HepG2 (cell line): ENCODE results near the gene TPX2. TPM values are rescaled to one million over a fixed set of nuclear protein-coding genes. Genes with fewer than 3 reads are reported as not detected.

Experiments
- AGO1 ChIP-seq: fragments of 200-400 bp; formaldehyde crosslinking; IDR thresholded peaks from 2 replicates; pipeline ENCODE4 v1.6.1; 2017; ENCODE audit warnings: mild to moderate bottlenecking, low read depth, low read length, moderate library complexity; ENCODE audit not compliant: poor library complexity, severe bottlenecking
- ATF7-NPFF ChIP-seq: sonication (generic); formaldehyde crosslinking; IDR thresholded peaks from 2 replicates; pipeline ENCODE4 v1.8.1; 2023; ENCODE audit warnings: mild to moderate bottlenecking, low read depth, missing genetic modification reagents, moderate library complexity
- BORCS8-MEF2B ChIP-seq: sonication (generic); formaldehyde crosslinking; IDR thresholded peaks from 2 replicates; pipeline ENCODE4 v1.8.0; 2022; ENCODE audit warnings: mild to moderate bottlenecking, missing genetic modification reagents
- CTCF ChIP-seq: sonication (generic); formaldehyde crosslinking; IDR thresholded peaks from 2 replicates; pipeline ENCODE4 v1.5.0; 2020; ENCODE audit warnings: mild to moderate bottlenecking, missing genetic modification reagents, moderate library complexity
- FOXO1 ChIP-seq: sonication (generic); formaldehyde crosslinking; IDR thresholded peaks from 2 replicates; pipeline ENCODE4 v1.4.0; 2020; ENCODE audit warnings: missing genetic modification reagents
- HNF4A ChIP-seq: sonication (generic); formaldehyde crosslinking; IDR thresholded peaks from 2 replicates; pipeline ENCODE4 v1.4.0; 2020; ENCODE audit warnings: missing genetic modification reagents
- HOXD1 ChIP-seq: sonication (generic); formaldehyde crosslinking; IDR thresholded peaks from 2 replicates; pipeline ENCODE4 v1.5.0; 2020; ENCODE audit warnings: missing genetic modification reagents
- MBNL3 ChIP-seq: fragments of 250-450 bp; sonication (Bioruptor Pico); conservative IDR thresholded peaks from 2 replicates; pipeline ENCODE4 v1.8.0; 2022; ENCODE audit warnings: mild to moderate bottlenecking, inconsistent platforms
- NBN ChIP-seq: fragments of 450-650 bp; conservative IDR thresholded peaks from 2 replicates; pipeline ENCODE4 v1.6.1; 2017
- NR3C1 ChIP-seq: sonication (generic); formaldehyde crosslinking; IDR thresholded peaks from 2 replicates; pipeline ENCODE4 v1.4.0; 2020; ENCODE audit warnings: missing genetic modification reagents
- RAD21 ChIP-seq: fragments of 450-650 bp; formaldehyde crosslinking; IDR thresholded peaks from 2 replicates; pipeline ENCODE4 v1.5.0; 2020; ENCODE audit warnings: mild to moderate bottlenecking
- RAD51 ChIP-seq: fragments of 450-650 bp; IDR thresholded peaks from 2 replicates; pipeline ENCODE4 v1.6.1; 2016; ENCODE audit warnings: borderline replicate concordance
- SOX13 ChIP-seq, 3 experiments: fragments of 450-650 bp in 1 of 3; sonication (generic) in 1 of 3; formaldehyde crosslinking in 1 of 3; IDR thresholded peaks in 2 of 3; conservative IDR thresholded peaks in 1 of 3; 2 replicates each; pipeline versions ENCODE4 v1.5.0 to v1.6.1; 2016 to 2020; ENCODE audit warnings: antibody characterized with exemption in 1 of 3, mild to moderate bottlenecking in 1 of 3, missing compliant biosample characterization in 1 of 3, missing genetic modification reagents in 1 of 3, moderate library complexity in 1 of 3
- TAF15 ChIP-seq: fragments of 200-400 bp; formaldehyde crosslinking; IDR thresholded peaks from one replicate; pipeline ENCODE4 v1.6.1; 2018; ENCODE audit warnings: mild to moderate bottlenecking, low read depth, low read length; ENCODE audit not compliant: poor library complexity, severe bottlenecking
- USF2 ChIP-seq, 2 experiments: sonication (generic) in 1 of 2; formaldehyde crosslinking in 1 of 2; IDR thresholded peaks; 2 replicates each; pipeline versions ENCODE4 v1.5.1 to v1.6.1; 2011 to 2020; ENCODE audit warnings: borderline replicate concordance in 1 of 2, low read depth in 1 of 2, low read length in 1 of 2, mild to moderate bottlenecking in 1 of 2, missing genetic modification reagents in 1 of 2, moderate library complexity in 1 of 2
- ZNF10 ChIP-seq: sonication (generic); formaldehyde crosslinking; IDR thresholded peaks from 2 replicates; pipeline ENCODE4 v1.4.0; 2020; ENCODE audit warnings: mild to moderate bottlenecking, low read depth, missing genetic modification reagents, borderline replicate concordance
- ZNF251 ChIP-seq: sonication (generic); formaldehyde crosslinking; IDR thresholded peaks from 2 replicates; pipeline ENCODE4 v1.9.0; 2021; ENCODE audit warnings: mild to moderate bottlenecking, missing genetic modification reagents
- ZNF501 ChIP-seq: sonication (generic); formaldehyde crosslinking; IDR thresholded peaks from 2 replicates; pipeline ENCODE4 v1.5.1; 2020; ENCODE audit warnings: mild to moderate bottlenecking, moderate library complexity, missing genetic modification reagents
- polyA plus RNA-seq, 8 experiments: library from polyadenylated mRNA; depleted of rRNA in 3 of 8; stranded (reverse) in 7 of 8; unstranded in 1 of 8; fragments of >200 nt; fragmentation: Illumina TruSeq in 4 of 8; extraction: Trizol in 4 of 8; gene quantifications; 2 replicates each; pipeline versions ENCODE4 v1.2.1 to v1.2.3, GENCODE V29; 2011 to 2016; ENCODE audit warnings: low read depth in 4 of 8, missing spikeins in 1 of 8, mixed read lengths in 1 of 8; ENCODE audit not compliant: insufficient read depth in 1 of 8
- total RNA-seq, 5 experiments: library from RNA; depleted of rRNA; stranded (reverse); fragments of >200 nt; fragmentation: Illumina TruSeq; extraction: Trizol; gene quantifications; 2 replicates each; pipeline ENCODE4 v1.2.3, GENCODE V29; 2016; ENCODE audit warnings: low read depth in 1 of 5
- TF ChIP-seq, protein P1 (sequence below): sonication (generic); formaldehyde crosslinking; IDR thresholded peaks from 2 replicates; pipeline ENCODE4 v1.4.0; 2020; ENCODE audit warnings: missing genetic modification reagents, borderline replicate concordance

The TPX2 gene
- total and polyA plus RNA-seq, 2 of the 13 experiments (the other 11 are each of a cell fraction or from before 2014, with no cell fraction given) = 34.3 to 124 TPM

GRCh38 chr20:31719644-31720485 is 19.2 kb upstream of the TPX2 start (continued):
- TF ChIP-seq, protein P1, sequence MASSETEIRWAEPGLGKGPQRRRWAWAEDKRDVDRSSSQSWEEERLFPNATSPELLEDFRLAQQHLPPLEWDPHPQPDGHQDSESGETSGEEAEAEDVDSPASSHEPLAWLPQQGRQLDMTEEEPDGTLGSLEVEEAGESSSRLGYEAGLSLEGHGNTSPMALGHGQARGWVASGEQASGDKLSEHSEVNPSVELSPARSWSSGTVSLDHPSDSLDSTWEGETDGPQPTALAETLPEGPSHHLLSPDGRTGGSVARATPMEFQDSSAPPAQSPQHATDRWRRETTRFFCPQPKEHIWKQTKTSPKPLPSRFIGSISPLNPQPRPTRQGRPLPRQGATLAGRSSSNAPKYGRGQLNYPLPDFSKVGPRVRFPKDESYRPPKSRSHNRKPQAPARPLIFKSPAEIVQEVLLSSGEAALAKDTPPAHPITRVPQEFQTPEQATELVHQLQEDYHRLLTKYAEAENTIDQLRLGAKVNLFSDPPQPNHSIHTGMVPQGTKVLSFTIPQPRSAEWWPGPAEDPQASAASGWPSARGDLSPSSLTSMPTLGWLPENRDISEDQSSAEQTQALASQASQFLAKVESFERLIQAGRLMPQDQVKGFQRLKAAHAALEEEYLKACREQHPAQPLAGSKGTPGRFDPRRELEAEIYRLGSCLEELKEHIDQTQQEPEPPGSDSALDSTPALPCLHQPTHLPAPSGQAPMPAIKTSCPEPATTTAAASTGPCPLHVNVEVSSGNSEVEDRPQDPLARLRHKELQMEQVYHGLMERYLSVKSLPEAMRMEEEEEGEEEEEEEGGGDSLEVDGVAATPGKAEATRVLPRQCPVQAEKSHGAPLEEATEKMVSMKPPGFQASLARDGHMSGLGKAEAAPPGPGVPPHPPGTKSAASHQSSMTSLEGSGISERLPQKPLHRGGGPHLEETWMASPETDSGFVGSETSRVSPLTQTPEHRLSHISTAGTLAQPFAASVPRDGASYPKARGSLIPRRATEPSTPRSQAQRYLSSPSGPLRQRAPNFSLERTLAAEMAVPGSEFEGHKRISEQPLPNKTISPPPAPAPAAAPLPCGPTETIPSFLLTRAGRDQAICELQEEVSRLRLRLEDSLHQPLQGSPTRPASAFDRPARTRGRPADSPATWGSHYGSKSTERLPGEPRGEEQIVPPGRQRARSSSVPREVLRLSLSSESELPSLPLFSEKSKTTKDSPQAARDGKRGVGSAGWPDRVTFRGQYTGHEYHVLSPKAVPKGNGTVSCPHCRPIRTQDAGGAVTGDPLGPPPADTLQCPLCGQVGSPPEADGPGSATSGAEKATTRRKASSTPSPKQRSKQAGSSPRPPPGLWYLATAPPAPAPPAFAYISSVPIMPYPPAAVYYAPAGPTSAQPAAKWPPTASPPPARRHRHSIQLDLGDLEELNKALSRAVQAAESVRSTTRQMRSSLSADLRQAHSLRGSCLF = peak; percentile 83; the same call in 1 of the 2 replicates
- TF ChIP-seq HNF4A (CRISPR knock-in tag) (peak; percentile 88), ZNF251 (peak; percentile 72; the same call in 1 of the 2 replicates), BORCS8-MEF2B (0 out of 2 replicates have a peak, but pooled peaks have one; percentile 45), ZNF10 (CRISPR knock-in tag) (no peak), USF2 (IDR thresholded peaks at IDR 0.05; ENCODE audit: low read depth, low read length) (no peak), USF2 (CRISPR knock-in tag; IDR thresholded peaks at IDR 0.05; ENCODE audit: borderline replicate concordance) (no peak; the same call in 1 of the 2 replicates), ZNF501 (CRISPR knock-in tag) (no peak), MBNL3 (no peak), SOX13 (IDR thresholded peaks at IDR 0.05) (peak; percentile 72), SOX13 (CRISPR knock-in tag; conservative IDR thresholded peaks at IDR 0.05 in 1 of 2, IDR thresholded peaks at IDR 0.05 in 1 of 2) (peak; percentile 47 to 96; a peak in 3 of 4 replicates), AGO1 (no peak), HOXD1 (CRISPR knock-in tag) (peak; percentile 86), CTCF (CRISPR knock-in tag) (0 out of 2 replicates have a peak, but pooled peaks have one; percentile 19), ATF7-NPFF (CRISPR knock-in tag) (0 out of 2 replicates have a peak, but pooled peaks have one; percentile 56), FOXO1 (peak; percentile 89), NR3C1 (CRISPR knock-in tag) (no peak), RAD21 (CRISPR knock-in tag) (no peak; the same call in 1 of the 2 replicates), TAF15 (no peak), RAD51 (no peak), NBN (no peak)
